CD1c-positive myeloid dendritic cell (primary cell): ENCODE measurements around the gene DCC.

Source experiments
- DNase-seq: peaks from one replicate; pipeline ENCODE4 v3.0.0-alpha.2; 2016; ENCODE audit errors: extremely low spot score

The DCC gene

GRCh38 chr18:52339891-52340371 is at the start of gene DCC:
Gene DCC (plus strand): TSS chr18:52340197. CDS start chr18:52340788, 591 bp downstream.
- no peak for DNase-seq

- DNase-seq, result no peak
Measured at GRCh38 chr18:52310651-52311050, 29.3 kb upstream of the DCC start.

GRCh38 chr18:52311331-52311730 is 28.7 kb upstream of the DCC start:
- no peak for DNase-seq

GRCh38 chr18:52312346-52312745 is 27.7 kb upstream of the DCC start:
- DNase-seq, result no peak

GRCh38 chr18:52313213-52313612 is 26.8 kb upstream of the DCC start:
- no peak for DNase-seq

GRCh38 chr18:52319424-52319983 is 20.5 kb upstream of the DCC start:
- DNase-seq, result no peak

GRCh38 chr18:52322307-52322706 is 17.7 kb upstream of the DCC start:
- DNase-seq, result no peak

GRCh38 chr18:52323802-52324201 is 16.2 kb upstream of the DCC start:
- no peak for DNase-seq

GRCh38 chr18:52325997-52326396 is 14.0 kb upstream of the DCC start:
- DNase-seq, result no peak

GRCh38 chr18:52333860-52334259 is 6.1 kb upstream of the DCC start:
- DNase-seq, result no peak

- no peak for DNase-seq
Measured at GRCh38 chr18:52334307-52334706, 5.7 kb upstream of the DCC start.

GRCh38 chr18:52334896-52335295 is 5.1 kb upstream of the DCC start:
- no peak for DNase-seq

GRCh38 chr18:52337276-52337675 is 2.7 kb upstream of the DCC start:
- DNase-seq, result no peak

GRCh38 chr18:52340406-52341102 is 557 bp downstream of the DCC start:
- no peak for DNase-seq

GRCh38 chr18:52341103-52341432 is 1.1 kb downstream of the DCC start:
- no peak for DNase-seq

GRCh38 chr18:52341608-52342381 is 1.8 kb downstream of the DCC start:
- DNase-seq, result no peak

- no peak for DNase-seq
Measured at GRCh38 chr18:52342456-52342855, 2.5 kb downstream of the DCC start.

- DNase-seq, result no peak
Measured at GRCh38 chr18:52343138-52343537, 3.1 kb downstream of the DCC start.

GRCh38 chr18:52343731-52344340 is 3.8 kb downstream of the DCC start:
- no peak for DNase-seq

GRCh38 chr18:52344881-52345280 is 4.9 kb downstream of the DCC start:
- no peak for DNase-seq

GRCh38 chr18:52345428-52345827 is 5.4 kb downstream of the DCC start:
- no peak for DNase-seq

- no peak for DNase-seq
Measured at GRCh38 chr18:52348209-52348608, 8.2 kb downstream of the DCC start.

GRCh38 chr18:52349498-52349897 is 9.5 kb downstream of the DCC start:
- DNase-seq, result no peak
